Kidney (tissue), 14 donors: Measurements from ENCODE around the gene SLN. TPM values are rescaled to one million over a fixed set of nuclear protein-coding genes. Genes with fewer than 3 reads are reported as not detected.
A peak's percentile ranks its signal among the peaks of the same experiment; 100 is the strongest.

ENCODE experiments used
- DNase-seq, 5 donors: peaks; one replicate each; pipeline ENCODE4 v3.0.0-alpha.2; 2013 to 2020
- FAIRE-seq: peaks from 2 replicates; lab custom pipeline; 2012; peaks lifted over from hg19 to GRCh38; lab: Jason Lieb, UNC
- H3K27ac ChIP-seq, 2 donors: one replicate each; pipeline ENCODE4 v1.7.0; 2013; ENCODE audit warnings: low read depth in 2 of 2, low read length in 2 of 2, inconsistent platforms in 1 of 2
- H3K27me3 ChIP-seq: one replicate; pipeline ENCODE4 v1.7.1; 2013; ENCODE audit warnings: low read length, inconsistent platforms; ENCODE audit not compliant: control insufficient read depth, insufficient read depth
- H3K36me3 ChIP-seq, 3 donors: one replicate each; pipeline versions ENCODE4 v1.7.0 to v1.7.1; 2013; ENCODE audit warnings: low read length in 3 of 3, control low read depth in 1 of 3, inconsistent platforms in 1 of 3; ENCODE audit not compliant: insufficient read depth in 3 of 3, control insufficient read depth in 2 of 3
- H3K4me1 ChIP-seq, 3 donors: one replicate each; pipeline versions ENCODE4 v1.7.0 to v1.7.1; 2013; ENCODE audit warnings: low read length in 3 of 3, inconsistent platforms in 1 of 3, low read depth in 1 of 3; ENCODE audit not compliant: control insufficient read depth in 2 of 3, insufficient read depth in 2 of 3
- H3K4me3 ChIP-seq, 3 donors: one replicate each; pipeline versions ENCODE4 v1.7.0 to v1.8.1; 2013; ENCODE audit warnings: low read length in 3 of 3, control low read depth in 1 of 3, inconsistent platforms in 1 of 3
- H3K9ac ChIP-seq, 3 donors: one replicate each; pipeline versions ENCODE4 v1.7.0 to v1.7.1; 2013; ENCODE audit warnings: low read length in 3 of 3, control low read depth in 1 of 3, inconsistent platforms in 1 of 3
- H3K9me3 ChIP-seq, 3 donors: one replicate each; pipeline versions ENCODE4 v1.7.0 to v1.7.1; 2013; ENCODE audit warnings: low read length in 3 of 3, control low read depth in 1 of 3, inconsistent platforms in 1 of 3; ENCODE audit not compliant: control insufficient read depth in 2 of 3, insufficient read depth in 1 of 3
- CTCF ChIP-seq: IDR thresholded peaks from 3 replicates; pipeline ENCODE4 v1.5.1; 2012; ENCODE audit warnings: mild to moderate bottlenecking, moderate library complexity, borderline replicate concordance; ENCODE audit not compliant: insufficient read depth; ENCODE audit errors: extremely low read depth
- intact Hi-C: fragments of 100-400 bp; cut with DNase I; formaldehyde crosslinking; loops from one replicate; pipeline ENCODE4 v1.11.1; 2022
- polyA plus RNA-seq: library from polyadenylated mRNA; stranded (reverse); fragments of 350-450 nt; fragmentation: Illumina TruSeq; extraction: RNeasy Lipid Tissue Mini Kit (QIAGEN cat#74804); gene quantifications from one replicate; pipeline ENCODE4 v1.2.3, GENCODE V29; 2014; ENCODE audit warnings: low read depth, low replicate concordance; ENCODE audit not compliant: insufficient read depth
- total RNA-seq: library from RNA; stranded (reverse); fragmentation: NEBNext Ultra II Directional; extraction: Animal tissue kit (Norgen Biotek cat#: 25700); gene quantifications from one replicate; pipeline ENCODE4 v1.2.1, GENCODE V29; 2021
- donor health status: control.
- donor health status: control.
- donor health status: control.
- donor health status: control.
- donor health status: control.
- donor health status: DM: yes; HTN: yes; CAD: no.
- donor health status: Normal renal cell carcinoma (clear cell type).

Gene SLN
- total and polyA plus RNA-seq, 2 donors from 2014 or later, result not detected

- H3K27ac ChIP-seq, result no peak overlapping the region
- H3K4me1 ChIP-seq, result no peaks in the 10 kb centered on the region
- no peaks in the 10 kb centered on the region for H3K9me3 ChIP-seq
- no peak overlapping the region for H3K4me3 ChIP-seq
- H3K9ac ChIP-seq, result no peak overlapping the region
- FAIRE-seq, result no peak
- H3K27me3 ChIP-seq, result no peaks in the 10 kb centered on the region
- intact Hi-C loops, result no loop called here
- no peak for TF ChIP-seq CTCF
- DNase-seq, result no peak
- H3K36me3 ChIP-seq, result no peaks in the 10 kb centered on the region
These were observed 20.7 kb downstream of the SLN start for GRCh38 chr11:107691000-107691750.

GRCh38 chr11:107689317-107690202, 22.3 kb downstream of the SLN start:
- intact Hi-C loops, result no loop called here
- FAIRE-seq, result peak; percentile 70
- no peak overlapping the region for H3K9ac ChIP-seq

GRCh38 chr11:107688322-107688918, 23.4 kb downstream of the SLN start:
- H3K9ac ChIP-seq, result no peak overlapping the region
- H3K27me3 ChIP-seq, result no peaks in the 10 kb centered on the region
- FAIRE-seq, result no peak
- H3K36me3 ChIP-seq, result no peaks in the 10 kb centered on the region
- no peak for TF ChIP-seq CTCF
- H3K4me3 ChIP-seq, result no peak overlapping the region
- intact Hi-C loops, result no loop called here
- H3K9me3 ChIP-seq, result no peaks in the 10 kb centered on the region
- H3K4me1 ChIP-seq, result no peaks in the 10 kb centered on the region
- DNase-seq, result no peak
- no peak overlapping the region for H3K27ac ChIP-seq

More at GRCh38 chr11:107689317-107690202, 22.3 kb downstream of the SLN start:
- Histone ChIP-seq H3K27me3 (no peaks in the 10 kb centered on the region), H3K9me3 (no peaks in the 10 kb centered on the region), H3K36me3 (no peaks in the 10 kb centered on the region), H3K4me1 (no peaks in the 10 kb centered on the region), H3K4me3 (no peak overlapping the region), H3K27ac (no peak overlapping the region)
- peak; percentile 60 for TF ChIP-seq CTCF
- DNase-seq, result peak in 4 of 5 donors; percentile 48 to 83 (median 66)
